Epidermal melanocyte (primary cell): Measurements from ENCODE around the gene TOP3A.

Source experiments
- DNase-seq: peaks from one replicate; pipeline ENCODE4 v3.0.0; 2011; ENCODE audit warnings: low spot score; ENCODE audit not compliant: insufficient read length

The TOP3A gene

GRCh38 chr17:18256351-18256750 lies 58.4 kb downstream of the TOP3A start:
- no peak for DNase-seq

GRCh38 chr17:18254888-18255649 lies 59.7 kb downstream of the TOP3A start:
- no peak for DNase-seq

GRCh38 chr17:18253947-18254821 lies 60.6 kb downstream of the TOP3A start:
- DNase-seq = no peak

GRCh38 chr17:18253187-18253884 lies 61.5 kb downstream of the TOP3A start:
- no peak for DNase-seq

GRCh38 chr17:18252160-18252559 lies 62.6 kb downstream of the TOP3A start:
- no peak for DNase-seq

- no peak for DNase-seq
Observed at GRCh38 chr17:18251204-18251603, 63.6 kb downstream of the TOP3A start.

- DNase-seq = no peak
Observed at GRCh38 chr17:18250708-18251107, 64.1 kb downstream of the TOP3A start.

GRCh38 chr17:18250259-18250658 lies 64.5 kb downstream of the TOP3A start:
- DNase-seq = no peak

- DNase-seq = no peak
Observed at GRCh38 chr17:18248811-18249210, 66.0 kb downstream of the TOP3A start.

- peak; percentile 96 for DNase-seq
Observed at GRCh38 chr17:18248300-18248731, 66.5 kb downstream of the TOP3A start.

GRCh38 chr17:18247613-18248001 lies 67.2 kb downstream of the TOP3A start:
- DNase-seq = no peak

- DNase-seq = no peak
Observed at GRCh38 chr17:18246880-18247612, 67.7 kb downstream of the TOP3A start.

GRCh38 chr17:18246109-18246725 lies 68.6 kb downstream of the TOP3A start:
- DNase-seq = no peak

- DNase-seq = no peak
Observed at GRCh38 chr17:18245038-18245776, 69.6 kb downstream of the TOP3A start.

GRCh38 chr17:18241229-18241871 lies 73.4 kb downstream of the TOP3A start:
- DNase-seq = no peak

- DNase-seq = no peak
Observed at GRCh38 chr17:18240449-18240848, 74.3 kb downstream of the TOP3A start.

GRCh38 chr17:18238299-18238698 lies 76.5 kb downstream of the TOP3A start:
- no peak for DNase-seq

GRCh38 chr17:18237461-18237860 lies 77.3 kb downstream of the TOP3A start:
- DNase-seq = no peak

GRCh38 chr17:18236494-18236893 lies 78.3 kb downstream of the TOP3A start:
- no peak for DNase-seq
